ENCODE measurements around the gene NDFIP1.

- TF ChIP-seq CTCF (optimal IDR thresholded peaks at IDR 0.05 in 1 of 3, IDR thresholded peaks at IDR 0.05 in 1 of 3, conservative IDR thresholded peaks at IDR 0.05 in 1 of 3; ENCODE audit: extremely low read depth in 1 of 3, insufficient read depth in 2 of 3, low read length in 3 of 3) (no peak), EZH2 (IDR thresholded peaks at IDR 0.05; ENCODE audit: low read length) (no peak)
Measured at GRCh38 chr5:142096382-142096781, 12.2 kb upstream of the NDFIP1 start.
